MM.1S (cell line): ENCODE results near the gene CACNA1C.

Experiments used
- DNase-seq: peaks from one replicate; pipeline ENCODE4 v3.0.0-alpha.2; 2015
- H2AFZ ChIP-seq: fragments of 300-600 bp; sonication (generic); 2 replicates; pipeline ENCODE4 v1.6.0; 2016; ENCODE audit warnings: antibody characterized with exemption, low read length
- H3F3A ChIP-seq: fragments of 300-600 bp; sonication (generic); 2 replicates; pipeline ENCODE4 v1.6.1; 2016; ENCODE audit warnings: mild to moderate bottlenecking, antibody characterized with exemption, low read length, moderate library complexity, mixed read lengths; ENCODE audit not compliant: insufficient read depth
- H3K27ac ChIP-seq: fragments of 300-600 bp; sonication (generic); 2 replicates; pipeline ENCODE4 v1.5.1; 2016; ENCODE audit warnings: mild to moderate bottlenecking, low read length
- H3K27me3 ChIP-seq: fragments of 300-600 bp; sonication (generic); replicated peaks from 2 replicates; pipeline ENCODE4 v1.6.0; 2016; ENCODE audit warnings: low read length; ENCODE audit not compliant: insufficient read depth
- H3K36me3 ChIP-seq: fragments of 300-600 bp; sonication (generic); replicated peaks from 2 replicates; pipeline ENCODE4 v1.6.1; 2016; ENCODE audit warnings: mild to moderate bottlenecking, low read length, mixed read lengths; ENCODE audit not compliant: insufficient read depth
- H3K4me1 ChIP-seq: fragments of 300-600 bp; sonication (generic); 2 replicates; pipeline ENCODE4 v1.6.1; 2016; ENCODE audit warnings: low read length, mixed read lengths
- H3K4me2 ChIP-seq: fragments of 300-600 bp; sonication (generic); 2 replicates; pipeline ENCODE4 v1.6.0; 2016; ENCODE audit warnings: low read depth, low read length
- H3K4me3 ChIP-seq: fragments of 300-600 bp; sonication (generic); 2 replicates; pipeline ENCODE4 v1.5.1; 2016; ENCODE audit warnings: low read length, mixed read lengths
- H3K79me2 ChIP-seq: fragments of 300-600 bp; sonication (generic); 2 replicates; pipeline ENCODE4 v1.6.1; 2016; ENCODE audit warnings: mixed run types, low read length, mixed read lengths
- H3K9ac ChIP-seq: fragments of 300-600 bp; sonication (generic); 2 replicates; pipeline ENCODE4 v1.6.1; 2016; ENCODE audit warnings: low read length, mixed read lengths
- H3K9me2 ChIP-seq: fragments of 300-600 bp; sonication (generic); replicated peaks from 2 replicates; pipeline ENCODE4 v1.6.1; 2016; ENCODE audit warnings: mild to moderate bottlenecking, low read length, mixed read lengths; ENCODE audit not compliant: insufficient read depth
- H3K9me3 ChIP-seq: fragments of 300-600 bp; sonication (generic); replicated peaks from 2 replicates; pipeline ENCODE4 v1.6.1; 2016; ENCODE audit warnings: mild to moderate bottlenecking, low read length, mixed read lengths; ENCODE audit not compliant: insufficient read depth
- H4K20me1 ChIP-seq: fragments of 300-600 bp; sonication (generic); 2 replicates; pipeline ENCODE4 v1.6.1; 2016; ENCODE audit warnings: mild to moderate bottlenecking, low read length, moderate library complexity, mixed read lengths; ENCODE audit not compliant: insufficient read depth
- EZH2 ChIP-seq: fragments of 300-600 bp; sonication (generic); optimal IDR thresholded peaks from 2 replicates; pipeline ENCODE3; 2017; ENCODE audit warnings: low read depth, mild to moderate bottlenecking, antibody characterized with exemption, low read length, mixed read lengths
- EZH2phosphoT487 ChIP-seq: fragments of 300-600 bp; sonication (generic); IDR thresholded peaks from 2 replicates; pipeline ENCODE4 v1.6.1; 2018; ENCODE audit warnings: antibody characterized with exemption, low read length
- TF ChIP-seq, protein P1 (sequence below): fragments of 300-600 bp; sonication (generic); IDR thresholded peaks from 2 replicates; pipeline ENCODE4 v1.5.1; 2016; ENCODE audit warnings: antibody characterized with exemption, low read length, mixed read lengths

CACNA1C gene

DNA sequence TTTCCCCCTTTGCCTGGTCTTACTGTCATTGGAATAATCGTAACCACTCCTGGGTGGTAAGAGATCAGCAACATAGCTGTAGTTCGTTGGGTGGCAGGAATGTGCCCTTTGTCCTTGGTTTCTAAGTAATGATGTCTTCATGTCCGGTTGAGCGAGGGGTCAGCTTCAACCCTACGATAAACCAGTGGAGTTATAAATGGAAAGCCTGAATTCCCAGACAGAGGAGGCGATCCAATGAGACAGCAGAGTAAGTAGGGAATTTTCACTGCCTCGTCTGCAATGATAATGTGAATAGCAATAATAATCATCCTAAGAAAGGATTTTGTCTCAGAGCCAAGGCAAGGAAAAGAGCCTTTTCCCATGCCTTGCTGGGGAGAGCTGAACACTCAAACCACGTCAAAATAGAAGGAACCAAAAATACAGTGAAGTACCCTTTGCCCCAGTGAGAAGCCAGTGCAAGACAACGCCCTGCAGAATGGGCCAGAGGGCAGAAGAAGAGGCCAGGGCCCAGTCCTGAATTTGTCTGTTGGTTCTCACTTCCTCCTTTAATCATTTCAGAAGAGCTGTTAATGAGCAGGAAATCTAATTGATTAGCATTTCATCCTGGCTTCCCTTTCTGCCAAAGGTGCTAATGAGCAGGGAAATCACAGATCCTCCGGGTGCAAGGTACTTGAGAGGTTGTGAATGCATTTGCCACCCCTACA, 330.7 kb downstream of the CACNA1C start:
- H3F3A ChIP-seq: peaks cover 11% of the 10 kb centered on the region
- DNase-seq: no peak
- no peaks in the 10 kb centered on the region for H3K9me2 ChIP-seq
- no peak for TF ChIP-seq EZH2
- TF ChIP-seq, protein P1, sequence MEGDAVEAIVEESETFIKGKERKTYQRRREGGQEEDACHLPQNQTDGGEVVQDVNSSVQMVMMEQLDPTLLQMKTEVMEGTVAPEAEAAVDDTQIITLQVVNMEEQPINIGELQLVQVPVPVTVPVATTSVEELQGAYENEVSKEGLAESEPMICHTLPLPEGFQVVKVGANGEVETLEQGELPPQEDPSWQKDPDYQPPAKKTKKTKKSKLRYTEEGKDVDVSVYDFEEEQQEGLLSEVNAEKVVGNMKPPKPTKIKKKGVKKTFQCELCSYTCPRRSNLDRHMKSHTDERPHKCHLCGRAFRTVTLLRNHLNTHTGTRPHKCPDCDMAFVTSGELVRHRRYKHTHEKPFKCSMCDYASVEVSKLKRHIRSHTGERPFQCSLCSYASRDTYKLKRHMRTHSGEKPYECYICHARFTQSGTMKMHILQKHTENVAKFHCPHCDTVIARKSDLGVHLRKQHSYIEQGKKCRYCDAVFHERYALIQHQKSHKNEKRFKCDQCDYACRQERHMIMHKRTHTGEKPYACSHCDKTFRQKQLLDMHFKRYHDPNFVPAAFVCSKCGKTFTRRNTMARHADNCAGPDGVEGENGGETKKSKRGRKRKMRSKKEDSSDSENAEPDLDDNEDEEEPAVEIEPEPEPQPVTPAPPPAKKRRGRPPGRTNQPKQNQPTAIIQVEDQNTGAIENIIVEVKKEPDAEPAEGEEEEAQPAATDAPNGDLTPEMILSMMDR: no peak
- TF ChIP-seq EZH2phosphoT487: no peak
- no peaks in the 10 kb centered on the region for H3K9me3 ChIP-seq
- no peak overlapping the region for H2AFZ ChIP-seq
- no peak overlapping the region for H3K9ac ChIP-seq
- H3K27me3 ChIP-seq: no peaks in the 10 kb centered on the region
- no peak overlapping the region for H3K27ac ChIP-seq
- H3K4me2 ChIP-seq: no peak overlapping the region
- H3K79me2 ChIP-seq: no peaks in the 10 kb centered on the region
- no peak overlapping the region for H3K4me3 ChIP-seq
- no peaks in the 10 kb centered on the region for H4K20me1 ChIP-seq
- H3K36me3 ChIP-seq: no peaks in the 10 kb centered on the region
- peaks cover 23% of the 10 kb centered on the region for H3K4me1 ChIP-seq

DNA sequence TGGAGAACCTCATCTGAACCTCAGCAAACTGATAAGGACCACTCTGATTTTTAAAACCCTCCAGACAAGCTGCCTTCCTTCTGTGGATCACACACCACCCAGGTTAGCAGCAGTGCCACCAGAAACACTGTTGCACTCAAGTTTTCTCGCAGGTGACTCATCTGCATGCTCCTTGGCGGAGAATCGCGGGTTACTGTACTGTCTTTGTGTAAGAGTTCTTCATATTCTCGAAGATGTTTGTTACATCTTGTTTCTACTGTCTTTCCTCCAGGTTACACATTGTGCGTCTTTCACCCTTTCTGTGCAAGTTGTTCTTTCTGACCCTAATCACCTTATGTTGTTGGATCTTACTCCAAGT, 331.2 kb downstream of the CACNA1C start:
- no peak for DNase-seq
- Histone ChIP-seq H3K79me2 (no peaks in the 10 kb centered on the region), H3K27ac (no peak overlapping the region), H3K27me3 (no peaks in the 10 kb centered on the region), H3K9ac (no peak overlapping the region), H3K36me3 (no peaks in the 10 kb centered on the region), H3K4me3 (no peak overlapping the region), H3K9me3 (no peaks in the 10 kb centered on the region), H3K9me2 (no peaks in the 10 kb centered on the region), H3K4me2 (no peak overlapping the region), H2AFZ (no peak overlapping the region), H4K20me1 (no peaks in the 10 kb centered on the region), H3K4me1 (peaks cover 17% of the 10 kb centered on the region), H3F3A (peaks cover 6% of the 10 kb centered on the region)
- TF ChIP-seq EZH2phosphoT487 (no peak), EZH2 (no peak)
- TF ChIP-seq, protein P1: no peak

DNA sequence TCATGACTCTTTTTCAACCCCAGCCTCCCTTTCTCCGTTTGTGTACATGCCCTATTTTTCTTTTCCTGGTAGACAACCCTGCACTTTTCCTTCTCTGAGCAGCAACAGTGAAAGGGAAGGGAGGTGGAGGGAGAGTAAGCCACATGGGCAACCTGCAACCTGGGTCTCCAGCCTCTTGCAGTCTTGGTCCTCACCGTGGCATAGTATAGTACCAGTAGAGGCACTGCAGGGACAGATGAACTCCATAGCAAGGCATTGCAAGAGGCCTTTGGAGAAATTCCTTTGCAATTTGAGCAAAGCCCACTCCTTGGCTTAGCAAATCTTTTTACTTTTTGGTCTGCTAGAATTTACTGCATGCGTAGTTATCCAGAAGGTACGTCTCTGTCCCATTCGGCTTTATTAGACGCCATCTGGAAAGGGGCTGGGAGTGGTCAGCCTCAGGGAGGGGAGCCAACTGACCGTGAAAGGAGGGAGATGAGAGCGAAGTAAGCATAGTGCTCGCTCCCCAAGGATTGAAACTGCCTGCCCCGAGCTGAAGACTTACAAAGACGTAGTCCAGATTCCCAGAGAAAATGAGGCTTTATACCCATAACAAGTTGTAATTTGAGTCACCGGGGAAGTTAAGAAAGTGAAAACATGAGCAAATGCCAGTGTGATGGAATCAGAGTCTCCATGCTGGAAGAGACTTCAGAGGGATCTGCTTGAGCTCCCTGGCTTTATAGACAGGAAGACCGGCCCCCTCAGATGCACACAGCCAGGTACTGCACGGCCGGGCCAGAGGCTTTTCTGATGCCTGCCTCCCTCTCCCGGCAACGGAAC, 332.0 kb downstream of the CACNA1C start:
- no peaks in the 10 kb centered on the region for H3K9me2 ChIP-seq
- no peaks in the 10 kb centered on the region for H3F3A ChIP-seq
- H4K20me1 ChIP-seq: no peaks in the 10 kb centered on the region
- H3K4me3 ChIP-seq: no peak overlapping the region
- no peaks in the 10 kb centered on the region for H3K9me3 ChIP-seq
- no peak overlapping the region for H3K27ac ChIP-seq
- no peaks in the 10 kb centered on the region for H3K36me3 ChIP-seq
- H3K79me2 ChIP-seq: no peaks in the 10 kb centered on the region
- no peak overlapping the region for H2AFZ ChIP-seq
- no peak overlapping the region for H3K9ac ChIP-seq
- H3K27me3 ChIP-seq: no peaks in the 10 kb centered on the region
- H3K4me2 ChIP-seq: no peak overlapping the region
- peaks cover 11% of the 10 kb centered on the region for H3K4me1 ChIP-seq
- no peak for TF ChIP-seq EZH2
- TF ChIP-seq, protein P1: no peak
- TF ChIP-seq EZH2phosphoT487: no peak
- DNase-seq: no peak
